GM12873 (cell line): ENCODE measurements around the gene TMEM54.

Experiments
- TF ChIP-seq, protein P1 (sequence below): IDR thresholded peaks from 2 replicates; pipeline ENCODE4 v1.5.1; 2012; ENCODE audit warnings: low read depth, mild to moderate bottlenecking, moderate library complexity, low read length, control low read depth; ENCODE audit not compliant: insufficient read depth; ENCODE audit errors: missing control alignments

TMEM54 gene

DNA sequence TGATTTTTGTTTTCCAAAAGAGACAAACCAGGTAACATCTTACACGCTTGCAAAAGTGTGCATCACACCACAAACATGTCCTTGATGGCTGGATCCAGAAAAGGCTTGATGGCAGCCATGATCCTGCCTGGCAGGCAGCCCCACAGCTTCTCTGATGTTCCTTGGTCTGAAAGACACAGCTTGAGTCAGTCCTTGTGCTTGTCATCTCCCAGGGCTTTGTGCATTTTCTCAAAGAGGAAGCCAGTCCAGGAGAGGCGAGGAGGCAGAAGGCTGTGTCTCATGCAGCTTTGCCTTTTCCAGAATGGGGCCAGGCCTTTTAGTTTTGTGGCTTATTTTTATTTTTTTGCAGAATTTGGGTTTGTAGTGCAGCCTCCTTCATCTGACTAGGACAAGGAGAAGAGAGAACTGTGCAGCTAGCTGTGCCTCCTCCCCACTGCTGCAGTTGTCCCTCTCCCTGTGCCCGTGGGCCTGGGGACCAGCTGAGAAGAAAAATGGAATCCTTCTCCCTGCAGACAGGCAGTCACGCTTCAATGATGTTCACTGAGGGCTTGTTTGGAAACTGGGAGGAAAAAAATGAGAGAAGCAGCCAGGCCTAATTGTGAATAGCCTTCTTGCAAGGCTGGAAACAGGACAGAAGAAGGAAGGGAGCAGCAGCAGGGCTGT lies 37.8 kb downstream of the TMEM54 start:
- TF ChIP-seq, protein P1, sequence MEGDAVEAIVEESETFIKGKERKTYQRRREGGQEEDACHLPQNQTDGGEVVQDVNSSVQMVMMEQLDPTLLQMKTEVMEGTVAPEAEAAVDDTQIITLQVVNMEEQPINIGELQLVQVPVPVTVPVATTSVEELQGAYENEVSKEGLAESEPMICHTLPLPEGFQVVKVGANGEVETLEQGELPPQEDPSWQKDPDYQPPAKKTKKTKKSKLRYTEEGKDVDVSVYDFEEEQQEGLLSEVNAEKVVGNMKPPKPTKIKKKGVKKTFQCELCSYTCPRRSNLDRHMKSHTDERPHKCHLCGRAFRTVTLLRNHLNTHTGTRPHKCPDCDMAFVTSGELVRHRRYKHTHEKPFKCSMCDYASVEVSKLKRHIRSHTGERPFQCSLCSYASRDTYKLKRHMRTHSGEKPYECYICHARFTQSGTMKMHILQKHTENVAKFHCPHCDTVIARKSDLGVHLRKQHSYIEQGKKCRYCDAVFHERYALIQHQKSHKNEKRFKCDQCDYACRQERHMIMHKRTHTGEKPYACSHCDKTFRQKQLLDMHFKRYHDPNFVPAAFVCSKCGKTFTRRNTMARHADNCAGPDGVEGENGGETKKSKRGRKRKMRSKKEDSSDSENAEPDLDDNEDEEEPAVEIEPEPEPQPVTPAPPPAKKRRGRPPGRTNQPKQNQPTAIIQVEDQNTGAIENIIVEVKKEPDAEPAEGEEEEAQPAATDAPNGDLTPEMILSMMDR: no peak

DNA sequence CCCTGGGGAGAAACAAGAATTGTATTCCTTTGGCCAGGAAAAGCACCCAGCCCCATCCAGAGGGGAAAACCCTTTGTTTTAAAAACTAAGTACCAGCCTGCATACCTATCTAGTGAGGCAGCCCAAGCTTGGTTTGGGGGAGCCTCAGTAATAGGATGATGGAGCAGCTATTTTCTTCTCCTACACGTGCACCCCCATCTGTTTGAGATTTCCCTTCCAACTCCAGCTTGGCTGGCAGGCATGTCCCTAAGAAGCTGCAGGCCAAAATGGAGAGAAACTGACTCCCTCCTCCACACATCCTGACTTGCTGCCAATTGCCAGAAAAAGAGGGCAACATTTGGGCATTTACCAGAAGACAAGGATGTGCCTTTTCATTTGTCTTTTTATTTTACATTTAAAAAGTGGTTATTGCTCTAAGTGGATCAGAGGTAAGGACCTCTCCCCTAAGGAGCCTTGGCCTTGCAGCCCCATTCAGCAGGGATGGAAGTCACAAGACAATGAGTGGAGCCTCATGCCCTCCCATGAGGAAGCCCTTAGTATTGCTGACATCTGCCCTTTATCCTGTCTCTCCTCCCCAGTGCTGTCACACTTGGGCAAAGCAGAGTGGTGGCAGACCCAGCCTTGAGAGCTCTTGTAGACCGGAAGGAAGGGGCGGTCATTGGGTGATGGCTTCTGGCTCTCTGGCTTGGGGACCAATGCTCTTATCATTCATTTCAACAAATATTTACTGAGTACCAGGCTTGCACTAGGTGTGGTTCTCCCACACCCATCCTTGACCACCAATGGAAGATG lies 39.1 kb downstream of the TMEM54 start:
- TF ChIP-seq, protein P1: no peak

DNA sequence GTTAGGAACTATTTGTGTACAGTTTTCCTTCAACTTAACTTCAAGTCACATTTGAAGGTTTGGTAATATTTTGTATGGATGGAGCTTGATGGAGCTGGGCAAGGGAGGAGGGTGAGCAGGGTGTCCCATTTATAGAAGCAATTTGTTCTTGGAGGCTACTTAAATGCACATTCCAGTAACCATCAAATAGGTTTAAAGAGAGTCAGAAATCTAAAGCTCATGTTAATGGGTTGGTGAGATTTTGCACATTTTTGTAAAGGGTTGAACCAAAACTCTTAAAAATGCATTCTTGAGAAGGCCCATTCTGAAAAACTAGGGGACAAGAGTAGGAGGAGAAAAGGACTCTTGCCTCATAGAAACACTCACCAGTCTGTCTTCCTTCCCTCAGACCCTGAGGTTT lies 40.6 kb downstream of the TMEM54 start:
- TF ChIP-seq, protein P1: no peak

DNA sequence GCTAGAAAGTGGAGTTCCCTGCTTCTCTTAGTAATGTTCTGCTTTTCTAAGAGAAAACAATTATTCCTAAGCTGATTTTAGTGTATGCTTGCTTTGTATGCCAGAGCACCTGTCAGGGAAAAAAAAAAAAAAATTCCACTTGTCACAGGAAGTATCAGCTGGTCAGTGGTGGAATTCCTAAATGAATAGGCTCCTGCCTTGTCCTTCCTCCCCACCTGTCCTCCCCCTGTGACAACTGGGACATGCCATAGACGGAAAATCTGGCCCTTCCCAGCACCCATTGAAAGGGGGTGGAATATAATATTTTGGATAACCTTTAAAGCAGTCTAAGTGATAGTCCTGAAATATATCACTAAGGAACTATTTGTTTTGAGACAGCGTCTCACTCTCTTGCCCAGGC lies 41.3 kb downstream of the TMEM54 start:
- TF ChIP-seq, protein P1: no peak

DNA sequence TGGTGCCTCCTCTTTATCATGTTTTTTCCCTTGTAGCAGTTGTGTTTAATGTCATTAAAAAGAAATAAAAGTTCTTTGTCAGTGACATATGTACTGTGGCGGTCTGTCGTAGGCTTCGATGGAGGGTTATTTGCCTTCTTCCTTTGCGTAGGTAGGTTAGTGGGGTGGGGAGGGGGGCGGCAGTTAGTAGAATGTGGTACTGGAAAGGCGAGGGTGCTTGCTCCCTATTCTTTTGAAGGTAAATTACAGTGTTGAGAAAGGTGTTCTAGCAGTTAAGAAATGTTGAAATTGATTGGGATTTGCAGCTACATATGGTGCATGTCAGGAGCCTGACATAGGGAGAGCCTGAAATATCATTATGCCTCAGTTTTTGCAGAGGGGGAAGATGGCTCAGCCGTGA lies 42.4 kb downstream of the TMEM54 start:
- TF ChIP-seq, protein P1: no peak

DNA sequence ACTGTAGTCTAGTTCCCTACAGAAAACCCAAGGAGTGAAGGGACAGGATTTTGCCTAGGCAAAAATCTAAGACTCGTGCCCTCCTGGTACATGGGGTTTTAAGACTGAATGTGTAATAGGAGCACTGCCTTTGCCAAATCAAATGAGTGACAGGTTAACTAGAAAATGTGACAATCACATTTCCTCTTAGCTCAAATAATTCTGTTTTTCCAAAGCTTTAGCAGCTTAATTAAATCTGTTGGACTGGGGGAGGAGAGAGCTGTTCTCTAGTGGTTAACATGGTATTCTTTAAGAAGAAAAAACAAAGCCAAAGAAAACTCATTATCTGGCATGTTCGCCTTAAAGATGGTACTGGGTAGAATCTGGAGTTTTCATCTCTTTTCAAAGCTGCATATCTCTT lies 43.1 kb downstream of the TMEM54 start:
- TF ChIP-seq, protein P1: no peak

DNA sequence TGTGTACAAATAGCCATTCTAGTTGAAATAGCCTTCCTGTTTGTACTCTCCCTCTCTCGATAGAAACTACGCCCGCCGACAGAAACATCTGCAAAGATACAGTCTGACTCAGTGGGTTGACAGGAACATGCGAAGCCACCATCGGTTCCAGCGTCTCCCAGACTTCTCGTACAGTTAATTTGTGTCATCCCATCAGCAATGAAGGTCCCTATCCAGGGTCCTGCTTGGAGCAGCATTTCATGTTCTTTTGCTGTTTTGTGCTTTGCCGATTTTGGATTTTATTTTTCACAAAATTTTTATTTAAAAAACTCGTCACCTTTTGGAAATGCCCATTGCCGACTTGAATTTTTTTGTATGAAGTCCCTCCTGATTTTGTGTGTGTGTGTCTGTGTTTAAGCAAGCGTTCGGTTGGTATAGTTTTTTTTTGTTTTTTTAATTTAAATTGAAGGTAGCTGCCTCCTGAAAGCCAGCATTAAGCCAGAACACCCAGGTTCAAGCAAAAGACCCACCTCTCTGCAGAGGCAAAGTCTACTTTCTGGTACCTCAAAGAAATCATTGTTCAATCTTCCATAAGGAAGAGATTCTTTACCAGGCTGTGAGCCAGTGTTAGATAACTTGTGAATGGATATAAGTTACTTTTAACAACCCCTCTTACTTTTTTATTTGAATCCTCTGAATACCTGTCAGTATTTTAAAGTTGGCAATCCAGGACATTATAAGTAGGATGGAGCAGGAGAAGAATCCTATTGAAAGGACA lies 45.1 kb downstream of the TMEM54 start:
- TF ChIP-seq, protein P1: no peak
